Epithelial cell of esophagus (primary cell): ENCODE results near the gene IP6K2.

Source experiments
- DNase-seq: peaks from one replicate; pipeline ENCODE4 v3.0.0; 2010; ENCODE audit warnings: low read depth
- H3K4me3 ChIP-seq: 2 replicates; pipeline ENCODE4 v1.5.1; 2011; ENCODE audit warnings: mild to moderate bottlenecking, low read length, control low read depth
- TF ChIP-seq, protein P1 (sequence below): IDR thresholded peaks from 2 replicates; pipeline ENCODE4 v1.5.1; 2011; ENCODE audit warnings: low read depth, mild to moderate bottlenecking, low read length, control low read depth, inconsistent platforms; ENCODE audit not compliant: insufficient read depth; ENCODE audit errors: missing control alignments

Gene IP6K2

GRCh38 chr3:48700731-48701405 lies 16.2 kb downstream of the IP6K2 start:
- TF ChIP-seq, protein P1, sequence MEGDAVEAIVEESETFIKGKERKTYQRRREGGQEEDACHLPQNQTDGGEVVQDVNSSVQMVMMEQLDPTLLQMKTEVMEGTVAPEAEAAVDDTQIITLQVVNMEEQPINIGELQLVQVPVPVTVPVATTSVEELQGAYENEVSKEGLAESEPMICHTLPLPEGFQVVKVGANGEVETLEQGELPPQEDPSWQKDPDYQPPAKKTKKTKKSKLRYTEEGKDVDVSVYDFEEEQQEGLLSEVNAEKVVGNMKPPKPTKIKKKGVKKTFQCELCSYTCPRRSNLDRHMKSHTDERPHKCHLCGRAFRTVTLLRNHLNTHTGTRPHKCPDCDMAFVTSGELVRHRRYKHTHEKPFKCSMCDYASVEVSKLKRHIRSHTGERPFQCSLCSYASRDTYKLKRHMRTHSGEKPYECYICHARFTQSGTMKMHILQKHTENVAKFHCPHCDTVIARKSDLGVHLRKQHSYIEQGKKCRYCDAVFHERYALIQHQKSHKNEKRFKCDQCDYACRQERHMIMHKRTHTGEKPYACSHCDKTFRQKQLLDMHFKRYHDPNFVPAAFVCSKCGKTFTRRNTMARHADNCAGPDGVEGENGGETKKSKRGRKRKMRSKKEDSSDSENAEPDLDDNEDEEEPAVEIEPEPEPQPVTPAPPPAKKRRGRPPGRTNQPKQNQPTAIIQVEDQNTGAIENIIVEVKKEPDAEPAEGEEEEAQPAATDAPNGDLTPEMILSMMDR: no peak
- DNase-seq: no peak
- no peak overlapping the region for H3K4me3 ChIP-seq

- DNase-seq: no peak
- H3K4me3 ChIP-seq: no peak overlapping the region
- TF ChIP-seq, protein P1: no peak
These were observed 18.1 kb downstream of the IP6K2 start for GRCh38 chr3:48698891-48699290.

DNA sequence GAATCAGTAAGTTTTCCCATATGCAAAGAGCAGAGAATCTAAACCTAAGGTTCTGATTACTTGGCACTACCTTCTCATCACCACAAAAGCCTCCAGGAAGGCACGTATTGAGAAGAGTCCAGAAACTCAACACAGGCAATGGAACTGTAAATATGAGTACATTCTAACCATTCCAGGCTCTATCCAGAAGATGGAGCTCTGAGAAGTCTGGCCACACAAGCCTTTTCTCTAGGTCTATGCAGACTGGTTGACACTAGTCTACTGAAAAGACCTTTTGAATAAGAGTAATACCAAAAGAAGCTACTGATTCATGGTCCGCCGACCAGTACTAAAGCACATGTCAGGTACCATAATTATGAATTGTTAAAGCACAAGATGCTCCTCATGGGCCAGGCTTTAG lies 19.1 kb downstream of the IP6K2 start:
- TF ChIP-seq, protein P1: no peak
- no peak overlapping the region for H3K4me3 ChIP-seq
- DNase-seq: no peak

DNA sequence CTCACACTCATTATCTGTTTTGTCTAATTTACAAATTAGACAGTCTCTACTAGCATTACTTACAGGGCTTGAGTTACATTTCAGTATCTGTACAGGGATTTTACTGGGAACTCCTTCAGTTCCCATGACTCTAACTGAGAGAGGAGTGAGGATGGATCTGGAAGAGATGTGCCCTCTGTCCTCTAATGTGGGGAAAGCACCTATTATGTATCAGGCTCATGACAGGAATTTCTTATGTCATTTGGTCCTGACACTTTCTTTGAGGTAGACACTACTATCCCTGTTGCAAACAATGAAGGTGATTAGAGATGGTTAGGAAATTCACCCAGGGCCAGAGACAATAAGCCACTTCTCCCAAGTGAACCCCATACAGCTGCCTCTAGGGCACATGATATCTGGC lies 20.4 kb downstream of the IP6K2 start:
- TF ChIP-seq, protein P1: no peak
- no peak for DNase-seq
- no peak overlapping the region for H3K4me3 ChIP-seq

DNA sequence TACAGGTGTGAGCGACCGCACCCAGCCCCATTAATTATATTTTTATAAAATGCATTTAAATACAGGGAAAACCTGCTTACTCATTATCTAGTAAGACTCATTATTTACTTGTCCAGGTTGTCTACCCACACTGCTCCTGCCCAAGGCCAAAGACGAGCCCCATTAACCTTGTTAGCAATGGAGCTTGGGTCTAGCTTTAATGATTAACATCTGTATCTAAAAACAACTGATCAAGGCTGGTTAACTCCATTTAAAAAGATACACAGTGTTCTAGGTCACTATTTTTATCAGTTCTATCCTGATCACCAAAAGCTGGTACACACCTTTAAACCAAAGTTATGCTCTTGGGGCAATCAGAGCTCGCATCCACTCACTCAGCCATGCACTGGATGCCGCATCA lies 20.9 kb downstream of the IP6K2 start:
- H3K4me3 ChIP-seq: no peak overlapping the region
- TF ChIP-seq, protein P1: no peak
- no peak for DNase-seq

DNA sequence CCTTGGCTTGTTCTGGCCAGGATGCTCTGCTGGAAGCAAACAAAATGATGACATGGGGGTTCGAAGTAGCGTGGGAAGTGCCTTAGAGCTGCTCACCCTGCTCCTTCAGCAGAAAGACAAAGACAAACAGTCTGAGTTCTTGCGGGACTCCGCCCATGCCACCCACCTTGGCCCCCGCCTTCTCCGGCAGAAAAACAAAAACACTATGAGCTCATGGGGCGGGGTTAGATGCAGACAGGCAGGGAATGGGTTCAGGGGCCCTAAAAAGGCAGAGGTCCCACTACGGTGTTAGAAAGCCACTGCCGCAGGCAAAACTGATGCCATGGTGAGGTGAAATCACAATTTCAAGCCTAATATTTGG lies 21.6 kb downstream of the IP6K2 start:
- DNase-seq: peak; percentile 80
- peak overlapping the region; percentile 33 for H3K4me3 ChIP-seq
- TF ChIP-seq, protein P1: no peak

DNA sequence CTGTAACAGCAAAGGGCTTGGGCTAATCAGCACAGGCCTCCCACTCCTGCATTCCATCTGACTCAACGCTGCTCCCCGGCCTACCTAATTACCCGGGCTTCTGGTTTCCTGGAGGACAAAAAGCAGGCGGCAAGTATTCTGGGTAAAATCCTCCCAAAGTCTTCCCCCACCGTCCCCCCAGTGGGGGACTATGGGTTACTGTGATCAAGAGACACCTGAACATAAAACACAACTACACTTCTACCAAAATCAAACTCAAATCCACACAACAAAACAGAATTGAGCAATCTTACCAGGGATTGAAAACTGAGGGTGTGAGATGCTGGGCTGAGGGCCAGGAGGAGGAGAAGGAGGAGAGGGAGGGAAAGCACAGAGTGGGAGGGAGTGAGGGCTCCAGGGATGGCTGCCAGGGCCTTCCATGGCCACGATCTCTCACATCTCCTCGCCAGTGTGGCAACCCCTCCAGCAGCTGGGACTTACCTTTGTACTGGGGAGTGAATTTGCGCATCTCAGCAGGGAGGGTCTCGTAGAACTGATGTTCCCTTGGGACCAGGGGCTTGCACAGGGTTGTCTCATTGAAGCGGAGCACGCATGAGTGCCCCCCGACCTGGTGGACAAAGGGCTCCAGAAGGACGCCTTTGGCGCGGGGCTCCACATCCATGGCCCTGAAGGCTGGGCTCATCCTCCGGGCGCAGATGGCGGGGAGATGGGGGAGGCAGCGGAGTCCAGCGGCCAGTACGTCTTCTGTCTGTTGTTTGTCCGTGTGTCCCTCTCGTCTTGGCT lies 22.2 kb downstream of the IP6K2 start:
- H3K4me3 ChIP-seq: peak overlapping the region; percentile 33
- peak; percentile 86 for DNase-seq
- TF ChIP-seq, protein P1: no peak
